Lower lobe of right lung (tissue), 2 donors: ENCODE results near the gene COL21A1. TPM values are rescaled to one million over a fixed set of nuclear protein-coding genes. Genes with fewer than 3 reads are reported as not detected.

Experiments
- ATAC-seq, 2 donors: fragments of 200-7000 bp; cut with Tn5 transposase; one replicate each; pipeline ENCODE4 v1.9.1; 2020 to 2022; ENCODE audit warnings: mild to moderate bottlenecking in 2 of 2, moderate library complexity in 2 of 2
- DNase-seq: peaks from one replicate; pipeline ENCODE4 v3.0.0-alpha.2; 2020
- H3K27ac ChIP-seq: fragments of 200-600 bp; one replicate; pipeline ENCODE4 v1.8.0; 2022
- H3K27me3 ChIP-seq: fragments of 200-600 bp; one replicate; pipeline ENCODE4 v1.8.0; 2022; ENCODE audit warnings: low read depth
- H3K36me3 ChIP-seq: fragments of 200-600 bp; one replicate; pipeline ENCODE4 v1.8.0; 2022; ENCODE audit warnings: mild to moderate bottlenecking
- H3K4me1 ChIP-seq: fragments of 200-600 bp; one replicate; pipeline ENCODE4 v1.8.0; 2022
- H3K4me3 ChIP-seq: fragments of 200-600 bp; one replicate; pipeline ENCODE4 v1.8.0; 2022; ENCODE audit warnings: mild to moderate bottlenecking
- H3K9me3 ChIP-seq: fragments of 200-600 bp; one replicate; pipeline ENCODE4 v1.8.0; 2022
- CTCF ChIP-seq: fragments of 200-600 bp; IDR thresholded peaks from one replicate; pipeline ENCODE4 v1.8.0; 2022; ENCODE audit warnings: antibody characterized with exemption, mild to moderate bottlenecking
- intact Hi-C: fragments of 100-400 bp; cut with DNase I; formaldehyde crosslinking; loops from one replicate; pipeline ENCODE4 v1.11.0; 2022
- total RNA-seq: library from RNA; stranded (reverse); fragmentation: NEBNext Ultra II Directional; extraction: Animal tissue kit (Norgen Biotek cat#: 25700); gene quantifications from one replicate; pipeline ENCODE4 v1.2.1, GENCODE V29; 2021
- donor health status: DM: no; HTN: yes; CAD: no; lungs with severe emphysema.

COL21A1 gene
- total RNA-seq, 1 donor from 2014 or later, result 9.4 TPM

DNA sequence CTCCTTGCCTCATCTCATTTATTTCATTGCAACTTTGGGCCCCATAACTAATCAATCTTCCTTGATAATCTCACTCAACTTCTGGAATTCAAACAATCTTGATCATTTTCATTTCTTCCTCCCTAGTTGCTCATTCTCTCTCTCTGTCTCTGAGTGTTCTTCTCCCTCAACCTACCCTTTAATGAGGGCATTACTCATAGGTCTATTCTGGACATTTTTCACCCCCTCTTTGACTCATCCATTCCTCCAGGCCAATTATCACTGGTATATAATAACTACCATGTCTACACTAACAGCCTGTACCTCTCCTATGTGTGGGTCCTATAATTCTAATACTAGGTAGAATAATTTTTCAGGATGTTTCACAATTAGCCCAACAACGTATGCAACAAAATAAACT lies 78.8 kb downstream of the COL21A1 start:
- Histone ChIP-seq H3K9me3 (peaks cover 19% of the 10 kb centered on the region), H3K36me3 (no peaks in the 10 kb centered on the region), H3K4me1 (no peaks in the 10 kb centered on the region), H3K4me3 (no peak overlapping the region), H3K27ac (no peak overlapping the region), H3K27me3 (no peaks in the 10 kb centered on the region)
- intact Hi-C loops, result no loop called here
- ATAC-seq, result no peak
- no peak for TF ChIP-seq CTCF
- no peak for DNase-seq

DNA sequence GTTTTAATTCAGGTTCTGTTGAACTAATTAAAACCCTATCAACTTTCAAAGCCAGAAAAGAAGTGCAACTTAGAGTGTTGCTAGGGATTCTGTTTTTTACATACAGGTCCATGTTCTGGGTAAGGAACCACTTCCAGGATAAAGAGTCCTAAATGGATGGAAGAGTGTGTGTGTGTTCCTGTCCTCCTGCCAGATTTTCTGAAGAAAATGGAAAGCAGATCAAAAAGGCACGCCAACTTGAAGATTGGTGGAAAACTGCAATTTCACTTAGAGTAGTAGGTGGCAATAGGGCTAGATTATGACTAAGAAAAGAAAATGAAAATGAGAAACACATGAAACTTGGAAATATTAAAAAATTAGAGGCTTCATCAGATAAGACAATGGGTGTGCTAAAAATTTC lies 85.3 kb downstream of the COL21A1 start:
- H3K9me3 ChIP-seq, result no peaks in the 10 kb centered on the region
- no peaks in the 10 kb centered on the region for H3K27me3 ChIP-seq
- ATAC-seq (no peak), DNase-seq (no peak)
- H3K27ac ChIP-seq, result no peak overlapping the region
- no peak for TF ChIP-seq CTCF
- no peaks in the 10 kb centered on the region for H3K36me3 ChIP-seq
- H3K4me1 ChIP-seq, result no peaks in the 10 kb centered on the region
- intact Hi-C loops, result no loop called here
- no peak overlapping the region for H3K4me3 ChIP-seq

DNA sequence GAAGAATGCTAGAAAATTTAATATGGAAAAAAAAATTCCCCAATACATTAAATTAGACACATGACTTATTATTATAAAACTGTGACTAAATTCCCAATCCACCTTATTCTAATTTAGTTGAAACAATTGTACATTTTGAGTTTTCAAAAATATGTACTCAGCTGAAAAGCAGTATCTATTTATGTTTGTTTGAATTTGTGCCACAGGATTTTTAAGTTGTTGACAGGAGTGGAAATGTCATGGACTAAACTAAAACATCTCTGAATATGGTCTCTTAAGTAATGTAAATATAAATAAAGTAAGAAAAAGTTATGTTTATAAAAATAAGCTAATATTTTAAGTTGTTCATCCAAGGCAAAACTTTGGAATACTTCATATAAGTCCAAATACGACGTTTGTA lies 86.9 kb downstream of the COL21A1 start:
- no peak overlapping the region for H3K27ac ChIP-seq
- no peaks in the 10 kb centered on the region for H3K27me3 ChIP-seq
- H3K4me3 ChIP-seq, result no peak overlapping the region
- no peak for DNase-seq
- H3K36me3 ChIP-seq, result no peaks in the 10 kb centered on the region
- intact Hi-C loops, result no loop called here
- H3K9me3 ChIP-seq, result no peaks in the 10 kb centered on the region
- H3K4me1 ChIP-seq, result no peaks in the 10 kb centered on the region
- ATAC-seq, result no peak
- no peak for TF ChIP-seq CTCF

GRCh38 chr6:56158571-56158970 lies 88.8 kb downstream of the COL21A1 start:
- no peak for TF ChIP-seq CTCF
- Histone ChIP-seq H3K27me3 (no peaks in the 10 kb centered on the region), H3K36me3 (no peaks in the 10 kb centered on the region), H3K4me3 (no peak overlapping the region), H3K27ac (no peak overlapping the region), H3K4me1 (no peaks in the 10 kb centered on the region), H3K9me3 (peaks cover 10% of the 10 kb centered on the region)
- intact Hi-C loops, result no loop called here
- ATAC-seq (no peak), DNase-seq (no peak)

GRCh38 chr6:56156643-56157042 lies 90.7 kb downstream of the COL21A1 start:
- H3K27ac ChIP-seq, result no peak overlapping the region
- no peak overlapping the region for H3K4me3 ChIP-seq
- DNase-seq (no peak), ATAC-seq (no peak)
- no peaks in the 10 kb centered on the region for H3K4me1 ChIP-seq
- TF ChIP-seq CTCF, result no peak
- H3K9me3 ChIP-seq, result peaks cover 11% of the 10 kb centered on the region
- no peaks in the 10 kb centered on the region for H3K27me3 ChIP-seq
- intact Hi-C loops, result no loop called here
- no peaks in the 10 kb centered on the region for H3K36me3 ChIP-seq

- no peaks in the 10 kb centered on the region for H3K36me3 ChIP-seq
- ATAC-seq (no peak), DNase-seq (no peak)
- H3K27me3 ChIP-seq, result no peaks in the 10 kb centered on the region
- H3K27ac ChIP-seq, result no peak overlapping the region
- intact Hi-C loops, result no loop called here
- H3K9me3 ChIP-seq, result peaks cover 11% of the 10 kb centered on the region
- TF ChIP-seq CTCF, result no peak
- no peak overlapping the region for H3K4me3 ChIP-seq
- H3K4me1 ChIP-seq, result no peaks in the 10 kb centered on the region
Observed at GRCh38 chr6:56155634-56156141, 91.7 kb downstream of the COL21A1 start.
